Bronchial epithelial cell (primary cell): ENCODE data around the gene BRSK1. TPM values are rescaled to one million over a fixed set of nuclear protein-coding genes. Genes with fewer than 3 reads are reported as not detected.

Experiments
- DNase-seq: peaks from one replicate; pipeline ENCODE4 v3.0.0-alpha.2; 2010; ENCODE audit warnings: low read depth
- FAIRE-seq: peaks from 2 replicates; lab custom pipeline; 2011; peaks lifted over from hg19 to GRCh38; lab: Jason Lieb, UNC
- H3K27me3 ChIP-seq: 2 replicates; pipeline ENCODE4 v1.5.1; 2011; ENCODE audit warnings: low read length; ENCODE audit not compliant: control insufficient read depth, insufficient read depth
- H3K36me3 ChIP-seq: 2 replicates; pipeline ENCODE4 v1.5.1; 2011; ENCODE audit warnings: low read length; ENCODE audit not compliant: control insufficient read depth, insufficient read depth
- H3K4me3 ChIP-seq: 2 replicates; pipeline ENCODE4 v1.5.1; 2011; ENCODE audit warnings: mild to moderate bottlenecking, low read depth, low read length, control low read depth
- CTCF ChIP-seq: IDR thresholded peaks from 2 replicates; pipeline ENCODE4 v1.5.1; 2011; ENCODE audit warnings: mild to moderate bottlenecking, moderate library complexity, low read length, control low read depth, inconsistent platforms; ENCODE audit not compliant: insufficient read depth, severe bottlenecking
- total RNA-seq: library from RNA; depleted of rRNA; stranded (reverse); fragments of >200 nt; gene quantifications from 2 replicates; pipeline ENCODE4 v1.2.1, GENCODE V29; 2014

The BRSK1 gene
- total RNA-seq, 1 donor from 2014 or later, result 0.53 TPM

- DNase-seq, result no peak
- H3K4me3 ChIP-seq, result no peak overlapping the region
- FAIRE-seq, result no peak
- H3K36me3 ChIP-seq, result peaks cover 13% of the 10 kb centered on the region
- no peaks in the 10 kb centered on the region for H3K27me3 ChIP-seq
- TF ChIP-seq CTCF, result no peak
Observed at GRCh38 chr19:55272142-55272541, 11.7 kb upstream of the BRSK1 start.

- Histone ChIP-seq H3K27me3 (no peaks in the 10 kb centered on the region), H3K4me3 (no peak overlapping the region), H3K36me3 (peaks cover 18% of the 10 kb centered on the region)
- DNase-seq (no peak), FAIRE-seq (no peak)
- TF ChIP-seq CTCF, result no peak
Observed at GRCh38 chr19:55273978-55274707, 9.7 kb upstream of the BRSK1 start.

- H3K36me3 ChIP-seq, result peaks cover 18% of the 10 kb centered on the region
- H3K4me3 ChIP-seq, result no peak overlapping the region
- DNase-seq (no peak), FAIRE-seq (no peak)
- TF ChIP-seq CTCF, result no peak
- H3K27me3 ChIP-seq, result no peaks in the 10 kb centered on the region
Observed at GRCh38 chr19:55275851-55276719, 7.7 kb upstream of the BRSK1 start.

- Histone ChIP-seq H3K4me3 (no peak overlapping the region), H3K36me3 (peaks cover 18% of the 10 kb centered on the region), H3K27me3 (no peaks in the 10 kb centered on the region)
- TF ChIP-seq CTCF, result no peak
- FAIRE-seq, result no peak
- DNase-seq, result no peak
Observed at GRCh38 chr19:55276720-55277430, 6.9 kb upstream of the BRSK1 start.

GRCh38 chr19:55277494-55277893, 6.3 kb upstream of the BRSK1 start:
- FAIRE-seq (no peak), DNase-seq (no peak)
- Histone ChIP-seq H3K27me3 (no peaks in the 10 kb centered on the region), H3K4me3 (no peak overlapping the region), H3K36me3 (peaks cover 16% of the 10 kb centered on the region)
- TF ChIP-seq CTCF, result no peak
